ENCODE data around the gene HK2. TPM values are rescaled to one million over a fixed set of nuclear protein-coding genes. Genes with fewer than 3 reads are reported as not detected.

The HK2 gene
- polyA plus RNA-seq, 2 of the 4 experiments (the other 2 are of a cell fraction), result 0.37 to 1.2 TPM

- DNase-seq (ENCODE audit: low read depth in 1 of 2, low spot score in 1 of 2), result no peak
- WGBS (ENCODE audit: missing lambda C conversion rate), result 85% methylated on average over 24 of the region's 24 CpGs
- no peak for FAIRE-seq
- CTCF ChIA-PET, result interaction anchor here (1.7 to 10.6 kb wide), 3 partner anchors 164 to 192 kb away, joined by 5 to 238 read pairs (median 132); no protein-coding TSS in a partner anchor
- no peaks in the 10 kb centered on the region for H3K9me3 ChIP-seq
- no peak for TF ChIP-seq HOXA7 (CRISPR knock-in tag; IDR thresholded peaks at IDR 0.05)
- TF ChIP-seq MAX (IDR thresholded peaks at IDR 0.05), result no peak
- TF ChIP-seq PBX3 (IDR thresholded peaks at IDR 0.05), result no peak
- no peak for TF ChIP-seq CEBPB (IDR thresholded peaks at IDR 0.05)
- TF ChIP-seq CTCF (IDR thresholded peaks at IDR 0.05), result no peak
- TF ChIP-seq HEYL (CRISPR knock-in tag; IDR thresholded peaks at IDR 0.05), result no peak
- H3K27ac ChIP-seq, result no peak overlapping the region
- H3K4me3 ChIP-seq, result no peak overlapping the region
- POLR2A ChIA-PET, result no interaction called here
- no peak overlapping the region for H3K4me2 ChIP-seq
- H3K4me1 ChIP-seq, result no peaks in the 10 kb centered on the region
- no peak for ATAC-seq
Observed at GRCh38 chr2:74880054-74880728, 46.3 kb downstream of the HK2 start.

- TF ChIP-seq RAD21 (conservative IDR thresholded peaks at IDR 0.05 in 1 of 2, IDR thresholded peaks at IDR 0.05 in 1 of 2), result no peak
- TF ChIP-seq NPAS2 (CRISPR knock-in tag; IDR thresholded peaks at IDR 0.05; ENCODE audit: borderline replicate concordance), result no peak
- no peak for TF ChIP-seq RCOR1 (IDR thresholded peaks at IDR 0.05; ENCODE audit: low read depth, low read length)
- no peak for TF ChIP-seq NR3C1 (IDR thresholded peaks at IDR 0.05)
- TF ChIP-seq CHD4 (IDR thresholded peaks at IDR 0.05; ENCODE audit: borderline replicate concordance), result no peak
- no peak for TF ChIP-seq PHF8 (IDR thresholded peaks at IDR 0.05; ENCODE audit: borderline replicate concordance, low read depth)
- TF ChIP-seq BCL3 (IDR thresholded peaks at IDR 0.05), result no peak
- no peak for TF ChIP-seq NFE2L2 (conservative IDR thresholded peaks at IDR 0.05; ENCODE audit: low read length)
- no peak for TF ChIP-seq E2F6 (IDR thresholded peaks at IDR 0.05; ENCODE audit: borderline replicate concordance, low read depth)
- no peak for TF ChIP-seq ZC3H11A (IDR thresholded peaks at IDR 0.05)
- no peak for TF ChIP-seq FOSB (CRISPR knock-in tag; IDR thresholded peaks at IDR 0.05)
- ATAC-seq (no peak), DNase-seq (ENCODE audit: low read depth in 1 of 2, low spot score in 1 of 2) (no peak), FAIRE-seq (no peak)
- Histone ChIP-seq H3K4me3 (no peak overlapping the region), H3K27ac (no peak overlapping the region), H3K4me2 (no peak overlapping the region), H3K4me1 (no peaks in the 10 kb centered on the region), H3K9me3 (no peaks in the 10 kb centered on the region)
- ChIA-PET POLR2A (no interaction called here), CTCF (interaction anchor here (0.6 to 10.6 kb wide), 2 partner anchors 165 to 792 kb away, joined by 3 to 238 read pairs; no protein-coding TSS in a partner anchor)
- WGBS (ENCODE audit: missing lambda C conversion rate), result 59% methylated on average over 5 of the region's 5 CpGs
Observed at GRCh38 chr2:74881176-74881575, 47.2 kb downstream of the HK2 start.

Data from A549 (cell line).